HG03571 (cell line): ENCODE measurements around the gene TRIP4.
"Not testable (repeated sequence)": the region's sequence is repeated elsewhere in the genome, so short reads cannot be mapped to it uniquely, and the experiment has no call there.

ENCODE experiments used
- ATAC-seq: cut with Tn5 transposase; IDR thresholded peaks from one replicate; pipeline ENCODE4 v1.9.1; 2021; ENCODE audit not compliant: unreplicated experiment

TRIP4 gene

DNA sequence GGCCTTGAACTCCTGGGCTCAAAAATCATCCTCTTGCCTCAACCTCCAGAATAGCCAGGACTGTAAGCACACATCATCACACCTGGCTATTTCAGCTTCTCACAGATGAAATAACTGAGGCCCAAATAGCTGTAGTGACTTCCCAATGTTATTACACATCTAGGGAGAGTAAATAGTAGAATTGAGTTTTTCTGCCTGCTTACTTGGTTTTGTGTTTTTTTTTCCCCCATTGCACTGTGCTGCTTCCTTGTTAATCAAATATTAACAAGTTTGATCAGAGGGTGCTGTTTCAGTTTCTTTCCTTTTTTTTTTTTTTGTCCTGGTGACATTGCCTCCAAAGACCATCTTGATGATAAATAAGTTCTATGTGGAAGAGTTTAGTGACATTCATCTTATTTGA lies 96.1 kb downstream of the TRIP4 start:
- no peak for ATAC-seq

DNA sequence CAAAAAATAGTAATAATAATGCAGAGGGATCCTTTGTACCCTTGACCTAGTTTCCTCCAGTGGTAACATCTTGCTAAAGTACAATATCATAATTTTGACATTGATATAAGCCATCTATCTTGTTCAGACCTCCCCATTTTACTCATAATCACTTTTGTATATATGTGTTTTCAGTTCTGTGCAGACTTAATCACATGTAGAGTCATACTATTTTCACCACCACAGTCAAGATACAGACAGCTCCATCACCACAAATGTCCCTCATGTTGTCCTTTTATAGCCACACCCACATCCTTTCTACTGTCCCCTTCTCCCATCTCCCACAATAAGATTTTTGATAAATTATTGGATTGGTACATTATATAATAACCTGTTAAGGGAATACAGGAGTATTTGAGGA lies 98.2 kb downstream of the TRIP4 start:
- ATAC-seq: no peak

DNA sequence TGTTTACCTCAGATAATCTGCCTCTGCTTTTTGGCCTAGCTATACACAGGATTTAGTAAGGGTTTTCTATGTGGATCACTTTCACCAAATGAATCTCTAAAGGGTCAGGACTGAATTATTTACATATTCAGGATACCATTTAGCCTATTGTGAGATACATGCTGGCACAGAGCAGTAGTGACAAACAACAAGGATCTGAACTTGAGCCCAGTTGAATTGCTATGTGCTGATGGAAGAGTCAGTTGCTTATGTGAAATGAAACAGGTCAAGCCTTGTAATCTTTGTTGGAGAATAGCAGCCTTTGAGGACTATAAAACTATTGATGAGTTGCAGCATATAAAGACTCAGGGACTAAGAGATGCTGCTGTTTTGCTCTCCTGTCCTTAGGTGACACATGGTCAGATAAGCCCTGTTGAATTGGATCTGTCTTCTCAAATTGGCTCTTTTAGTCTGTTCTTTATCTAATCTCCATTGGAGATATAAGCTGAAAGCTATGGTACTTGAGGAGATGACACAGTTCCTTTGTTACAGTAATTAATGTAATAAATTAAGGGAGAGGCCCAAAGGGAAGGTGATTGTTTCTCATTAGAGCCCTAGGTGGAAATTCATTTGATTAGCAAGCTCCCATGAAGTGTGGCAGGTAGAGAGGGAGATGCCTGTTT lies 103.1 kb downstream of the TRIP4 start:
- no peak for ATAC-seq

DNA sequence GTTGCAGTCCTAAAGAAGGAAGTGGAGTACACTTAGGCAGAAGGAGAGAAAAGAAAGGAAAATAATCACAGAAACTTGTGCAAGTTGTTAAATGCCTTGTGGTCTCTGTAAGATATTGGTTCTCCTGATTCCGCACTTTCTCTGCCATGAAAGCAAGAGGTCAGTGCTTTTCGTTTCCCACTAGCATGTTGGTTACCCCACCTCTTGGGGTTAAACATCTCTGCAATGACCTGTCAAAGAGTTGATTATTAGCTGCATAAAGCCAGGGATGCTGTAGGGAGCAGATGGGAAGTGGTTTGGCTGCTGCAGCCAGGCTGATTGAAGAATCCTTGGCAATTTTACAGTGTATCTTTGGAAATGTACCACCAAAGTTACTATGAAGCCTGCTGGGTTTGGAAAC lies 106.0 kb downstream of the TRIP4 start:
- no peak for ATAC-seq

- not testable (repeated sequence) for ATAC-seq
These were observed 108.3 kb downstream of the TRIP4 start for GRCh38 chr15:64495968-64496367.

GRCh38 chr15:64500695-64501395 lies 113.2 kb downstream of the TRIP4 start:
- ATAC-seq: no peak

DNA sequence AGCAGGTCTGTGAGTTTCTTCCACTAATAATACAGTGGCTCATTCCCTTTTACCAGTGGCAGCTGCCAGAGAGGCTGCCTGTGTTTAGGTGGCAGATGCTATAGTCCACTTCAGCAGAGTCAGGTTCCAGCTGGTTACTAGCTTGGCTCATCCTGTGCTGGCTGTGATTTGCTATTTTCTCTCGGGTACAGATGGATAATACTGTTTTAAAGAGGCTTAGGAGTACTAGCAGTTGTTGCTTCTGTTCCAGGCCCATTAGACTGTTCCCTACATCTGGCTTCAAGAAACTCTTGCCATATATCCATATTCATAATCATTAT lies 113.7 kb downstream of the TRIP4 start:
- no peak for ATAC-seq

GRCh38 chr15:64502151-64502550 lies 114.5 kb downstream of the TRIP4 start:
- no peak for ATAC-seq

GRCh38 chr15:64502551-64502950 lies 114.9 kb downstream of the TRIP4 start:
- no peak for ATAC-seq

- no peak for ATAC-seq
These were observed 115.6 kb downstream of the TRIP4 start for GRCh38 chr15:64503197-64503596.

DNA sequence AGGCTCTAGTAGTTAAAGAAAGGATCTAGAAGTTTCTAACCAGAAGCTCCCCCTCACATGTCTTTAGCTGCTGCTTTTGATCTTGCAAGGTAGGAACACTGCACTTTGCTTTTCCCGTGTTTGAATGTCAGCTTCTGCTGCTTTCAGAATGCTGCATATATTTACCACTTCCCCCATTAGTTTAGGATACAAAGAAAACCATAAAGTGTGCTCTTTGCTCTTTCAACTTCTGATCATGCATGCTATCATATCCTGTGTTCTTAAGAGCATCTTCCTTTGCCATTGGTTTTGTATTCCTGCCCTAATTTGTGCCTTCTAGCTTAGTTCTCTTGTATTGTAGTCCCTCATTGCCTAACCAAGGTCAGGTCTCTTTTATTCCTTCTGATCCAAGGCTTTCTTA lies 116.0 kb downstream of the TRIP4 start:
- no peak for ATAC-seq
